GM12878 (cell line): Measurements from ENCODE around the gene OLFML3.

Experiments used
- EZH2 ChIP-seq: IDR thresholded peaks from 2 replicates; pipeline ENCODE4 v1.6.1; 2012; ENCODE audit warnings: low read depth, mild to moderate bottlenecking, control low read depth, inconsistent platforms, low read length, borderline replicate concordance; ENCODE audit not compliant: control insufficient read depth
- RAD51 ChIP-seq: fragments of 450-650 bp; IDR thresholded peaks from 2 replicates; pipeline ENCODE4 v1.6.1; 2016; ENCODE audit warnings: moderate library complexity, mild to moderate bottlenecking, inconsistent platforms
- ZZZ3 ChIP-seq: IDR thresholded peaks from 2 replicates; pipeline ENCODE4 v1.6.1; 2011; ENCODE audit warnings: low read depth; ENCODE audit not compliant: control insufficient read depth, insufficient read length

DNA sequence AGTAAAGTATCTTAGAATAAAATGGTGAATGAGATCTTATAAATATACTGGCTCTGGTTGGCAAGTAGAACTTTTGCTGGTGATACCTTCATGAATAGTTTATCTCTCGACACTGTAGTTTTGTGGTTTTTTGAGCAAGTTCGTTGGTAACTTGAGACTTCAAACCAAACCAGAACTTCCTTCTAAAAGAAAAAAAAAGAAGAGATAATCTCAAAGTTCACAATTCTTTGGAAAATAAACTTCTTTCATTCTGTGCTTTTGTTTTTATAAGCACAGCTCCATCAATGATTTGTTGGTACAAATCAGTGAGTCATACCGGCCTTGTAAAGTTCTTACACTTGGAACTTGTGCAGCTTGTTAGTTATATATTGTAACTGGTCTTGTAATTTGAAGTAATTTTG lies 47.8 kb upstream of the OLFML3 start:
- TF ChIP-seq EZH2 (no peak), ZZZ3 (no peak), RAD51 (no peak)
